CD4-positive, alpha-beta memory T cell (primary cell): Measurements from ENCODE around the gene C19orf53. TPM values are rescaled to one million over a fixed set of nuclear protein-coding genes. Genes with fewer than 3 reads are reported as not detected.
A peak's percentile ranks its signal among the peaks of the same experiment; 100 is the strongest.

Experiments
- CTCF ChIA-PET: fragments of 350-600 bp; sonication (Branson Sonifier 250); formaldehyde crosslinking; loops from one replicate; lab custom pipeline; 2021; ENCODE audit warnings: inconsistent platforms; ENCODE audit not compliant: partially characterized antibody; lab: Charles Lee
- POLR2A ChIA-PET: fragments of 350-600 bp; sonication (Branson Sonifier 250); formaldehyde crosslinking; loops from one replicate; lab custom pipeline; 2021; ENCODE audit not compliant: partially characterized antibody; lab: Charles Lee
- DNase-seq, 5 donors: peaks; one replicate each; pipeline versions ENCODE4 v3.0.0 to v3.0.0-alpha.2; 2020 to 2022; ENCODE audit warnings: mixed read lengths in 1 of 5
- H3K27ac ChIP-seq: one replicate; pipeline ENCODE4 v1.7.0; 2013; ENCODE audit warnings: low read depth, low read length
- H3K27me3 ChIP-seq: 2 replicates; pipeline ENCODE4 v1.7.0; 2013; ENCODE audit warnings: mild to moderate bottlenecking, low read length, moderate library complexity; ENCODE audit not compliant: insufficient read depth
- H3K36me3 ChIP-seq: 2 replicates; pipeline ENCODE4 v1.7.0; 2013; ENCODE audit warnings: mild to moderate bottlenecking, low read length, moderate library complexity; ENCODE audit not compliant: insufficient read depth
- H3K4me1 ChIP-seq: 2 replicates; pipeline ENCODE4 v1.7.0; 2013; ENCODE audit warnings: mild to moderate bottlenecking, low read length, moderate library complexity; ENCODE audit not compliant: insufficient read depth
- H3K4me3 ChIP-seq, 2 donors: one replicate each; pipeline ENCODE4 v1.7.0; 2013; ENCODE audit warnings: low read length in 2 of 2, mild to moderate bottlenecking in 1 of 2
- H3K9me3 ChIP-seq, 2 donors: one replicate each; pipeline ENCODE4 v1.7.0; 2013; ENCODE audit warnings: low read length in 2 of 2, control low read depth in 1 of 2; ENCODE audit not compliant: control insufficient read depth in 1 of 2
- H3K27ac Mint-ChIP-seq, 7 donors: one replicate each; pipeline ENCODE4 v1.8.0; 2020 to 2021; ENCODE audit warnings: mixed read lengths in 7 of 7, mild to moderate bottlenecking in 6 of 7, inconsistent platforms in 3 of 7, moderate library complexity in 3 of 7
- H3K27me3 Mint-ChIP-seq, 2 donors: one replicate each; pipeline ENCODE4 v1.8.0; 2020 to 2021; ENCODE audit warnings: mixed read lengths in 2 of 2
- H3K36me3 Mint-ChIP-seq, 2 donors: one replicate each; pipeline ENCODE4 v1.8.0; 2020 to 2021; ENCODE audit warnings: mixed read lengths in 2 of 2, inconsistent platforms in 1 of 2, mild to moderate bottlenecking in 1 of 2
- H3K4me1 Mint-ChIP-seq, 4 donors: one replicate each; pipeline ENCODE4 v1.8.0; 2020 to 2021; ENCODE audit warnings: mixed read lengths in 4 of 4, mild to moderate bottlenecking in 1 of 4
- H3K4me3 Mint-ChIP-seq, 8 donors: one replicate each; pipeline ENCODE4 v1.8.0; 2020 to 2021; ENCODE audit warnings: mixed read lengths in 8 of 8, mild to moderate bottlenecking in 7 of 8, moderate library complexity in 6 of 8, inconsistent platforms in 3 of 8
- H3K9me3 Mint-ChIP-seq, 8 donors: one replicate each; pipeline ENCODE4 v1.8.0; 2020 to 2021; ENCODE audit warnings: mixed read lengths in 8 of 8, mild to moderate bottlenecking in 5 of 8, inconsistent platforms in 3 of 8, moderate library complexity in 1 of 8
- intact Hi-C: fragments of 100-400 bp; cut with micrococcal nuclease; formaldehyde crosslinking; loops from one replicate; pipeline ENCODE4 v1.15.1; 2023
- polyA plus RNA-seq, 2 donors: library from polyadenylated mRNA; unstranded; fragments of 300-500 nt; fragmentation: Illumina TruSeq; gene quantifications; one replicate each; pipeline ENCODE4 v1.2.3, GENCODE V29; 2021
- total RNA-seq, 2 experiments: library from RNA; stranded (reverse); gene quantifications; one replicate each; pipeline ENCODE4 v1.2.3, GENCODE V29; 2021

Gene C19orf53
- total and polyA plus RNA-seq, 4 experiments from 2014 or later = 84.3 to 257 (median 146) TPM

DNA sequence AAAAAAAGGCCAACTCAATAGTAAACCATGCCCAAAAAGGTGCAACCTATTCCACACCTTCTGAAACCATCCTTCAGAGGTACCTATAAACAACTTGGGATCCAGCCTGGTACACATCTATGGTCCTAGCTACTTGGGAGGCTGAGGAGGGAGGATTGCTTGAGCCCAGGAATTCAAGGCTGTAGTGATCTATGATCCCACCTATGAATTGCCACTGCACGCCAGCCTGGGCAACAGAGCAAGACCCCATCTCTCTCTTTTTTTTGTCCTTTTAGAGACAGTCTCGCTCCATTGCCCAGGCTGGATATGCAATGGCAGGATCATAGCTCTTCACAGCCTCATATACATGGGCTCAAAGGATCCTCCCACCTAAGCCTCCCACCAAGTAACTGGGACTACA is 47.0 kb downstream of the C19orf53 start:
- no peaks in the 10 kb centered on the region for H3K9me3 ChIP-seq

DNA sequence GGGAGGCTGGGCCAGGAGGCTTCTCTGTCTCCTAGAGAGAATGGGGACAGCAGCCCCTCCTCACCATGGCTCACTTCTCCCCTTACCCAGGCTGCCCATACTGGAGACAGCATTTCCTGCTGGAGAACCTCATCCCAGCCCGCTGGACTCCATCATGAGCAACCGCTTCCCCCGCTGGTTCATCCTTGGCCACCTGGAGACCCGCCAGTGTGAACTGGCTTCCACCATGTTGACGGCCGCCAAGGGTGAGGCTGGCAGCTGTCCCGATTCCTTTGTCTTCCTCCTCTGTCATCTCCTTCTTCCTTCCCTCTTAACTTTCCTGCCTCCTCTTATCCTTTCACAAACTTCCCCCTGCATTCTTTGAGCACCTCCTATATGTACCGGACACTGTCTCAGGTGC is 49.0 kb downstream of the C19orf53 start:
- Histone ChIP-seq H3K36me3 (no peaks in the 10 kb centered on the region), H3K27me3 (no peaks in the 10 kb centered on the region), H3K9me3 (no peaks in the 10 kb centered on the region), H3K4me1 (no peaks in the 10 kb centered on the region), H3K4me3 (no peak overlapping the region), H3K27ac (no peak overlapping the region)
- no peaks in the 10 kb centered on the region for H3K9me3 Mint-ChIP-seq
- intact Hi-C loops = no loop called here
- no peak overlapping the region for H3K4me3 Mint-ChIP-seq
- no peak for DNase-seq
- POLR2A ChIA-PET = interaction anchor here (1.5 kb wide), 1 partner anchor 11 kb away, joined by 3 read pairs; no protein-coding TSS in a partner anchor
- H3K36me3 Mint-ChIP-seq = peaks cover 4 to 17% of the 10 kb centered on the region in 2 donors
- CTCF ChIA-PET = no interaction called here
- peak overlapping the region in 1 of 7 donors; percentile 5 for H3K27ac Mint-ChIP-seq
- peaks cover 0 to 6% (median 3%) of the 10 kb centered on the region in 4 donors for H3K4me1 Mint-ChIP-seq
- no peaks in the 10 kb centered on the region for H3K27me3 Mint-ChIP-seq

More for the DNA sequence above, 47.0 kb downstream of the C19orf53 start:
- H3K4me1 ChIP-seq = no peaks in the 10 kb centered on the region
- peak overlapping the region in 1 of 7 donors; percentile 17 for H3K27ac Mint-ChIP-seq
- no peaks in the 10 kb centered on the region for H3K36me3 ChIP-seq
- ChIA-PET CTCF (interaction anchor here (1.0 to 1.4 kb wide), 2 partner anchors 15 to 27 kb away, joined by 4 to 5 read pairs; no protein-coding TSS in a partner anchor), POLR2A (interaction anchor here (0.5 to 0.9 kb wide), 2 partner anchors 33 to 77 kb away, joined by 3 to 6 read pairs; no protein-coding TSS in a partner anchor)
- H3K27ac ChIP-seq = no peak overlapping the region
- intact Hi-C loops = no loop called here
- H3K27me3 ChIP-seq = no peaks in the 10 kb centered on the region
- no peak overlapping the region for H3K4me3 Mint-ChIP-seq
- H3K4me1 Mint-ChIP-seq = peaks cover 0 to 5% (median 3%) of the 10 kb centered on the region in 4 donors
- DNase-seq = no peak
- no peak overlapping the region for H3K4me3 ChIP-seq
- H3K9me3 Mint-ChIP-seq = no peaks in the 10 kb centered on the region
- no peaks in the 10 kb centered on the region for H3K27me3 Mint-ChIP-seq
- H3K36me3 Mint-ChIP-seq = peaks cover 4 to 15% of the 10 kb centered on the region in 2 donors

- Histone ChIP-seq H3K27ac (no peak overlapping the region), H3K9me3 (no peaks in the 10 kb centered on the region), H3K4me1 (no peaks in the 10 kb centered on the region), H3K36me3 (no peaks in the 10 kb centered on the region), H3K27me3 (no peaks in the 10 kb centered on the region), H3K4me3 (no peak overlapping the region)
- H3K9me3 Mint-ChIP-seq = no peaks in the 10 kb centered on the region
- intact Hi-C loops = no loop called here
- no peak overlapping the region for H3K4me3 Mint-ChIP-seq
- CTCF ChIA-PET = interaction anchor here (2.5 kb wide), 1 partner anchor 13 kb away, joined by 8 read pairs; no protein-coding TSS in a partner anchor
- peaks cover 4 to 18% of the 10 kb centered on the region in 2 donors for H3K36me3 Mint-ChIP-seq
- peak overlapping the region in 4 of 7 donors; percentile 8 to 50 (median 27) for H3K27ac Mint-ChIP-seq
- POLR2A ChIA-PET = interaction anchor here (0.7 to 1.5 kb wide), 3 partner anchors 10 to 20 kb away, joined by 3 to 4 read pairs (median 3); no protein-coding TSS in a partner anchor
- DNase-seq = no peak
- H3K27me3 Mint-ChIP-seq = no peaks in the 10 kb centered on the region
- peaks cover 0 to 6% (median 3%) of the 10 kb centered on the region in 4 donors for H3K4me1 Mint-ChIP-seq
Measured at GRCh38 chr19:13823901-13824300, 49.6 kb downstream of the C19orf53 start.

GRCh38 chr19:13824703-13825102 is 50.4 kb downstream of the C19orf53 start:
- Mint-ChIP-seq H3K4me1 (peaks cover 0 to 6% (median 3%) of the 10 kb centered on the region in 4 donors), H3K4me3 (no peak overlapping the region), H3K27ac (no peak overlapping the region), H3K36me3 (peaks cover 4 to 18% of the 10 kb centered on the region in 2 donors), H3K9me3 (no peaks in the 10 kb centered on the region), H3K27me3 (no peaks in the 10 kb centered on the region)
- H3K4me1 ChIP-seq = no peaks in the 10 kb centered on the region
- no peak overlapping the region for H3K4me3 ChIP-seq
- no peak for DNase-seq
- POLR2A ChIA-PET = interaction anchor here (0.7 to 1.4 kb wide), 3 partner anchors 12 to 19 kb away, joined by 3 to 5 read pairs (median 4); no protein-coding TSS in a partner anchor
- H3K27me3 ChIP-seq = no peaks in the 10 kb centered on the region
- H3K9me3 ChIP-seq = no peaks in the 10 kb centered on the region
- no peak overlapping the region for H3K27ac ChIP-seq
- H3K36me3 ChIP-seq = no peaks in the 10 kb centered on the region
- intact Hi-C loops = no loop called here
- CTCF ChIA-PET = interaction anchor here (0.9 to 2.5 kb wide), 2 partner anchors 11 to 12 kb away, joined by 4 to 8 read pairs; no protein-coding TSS in a partner anchor

DNA sequence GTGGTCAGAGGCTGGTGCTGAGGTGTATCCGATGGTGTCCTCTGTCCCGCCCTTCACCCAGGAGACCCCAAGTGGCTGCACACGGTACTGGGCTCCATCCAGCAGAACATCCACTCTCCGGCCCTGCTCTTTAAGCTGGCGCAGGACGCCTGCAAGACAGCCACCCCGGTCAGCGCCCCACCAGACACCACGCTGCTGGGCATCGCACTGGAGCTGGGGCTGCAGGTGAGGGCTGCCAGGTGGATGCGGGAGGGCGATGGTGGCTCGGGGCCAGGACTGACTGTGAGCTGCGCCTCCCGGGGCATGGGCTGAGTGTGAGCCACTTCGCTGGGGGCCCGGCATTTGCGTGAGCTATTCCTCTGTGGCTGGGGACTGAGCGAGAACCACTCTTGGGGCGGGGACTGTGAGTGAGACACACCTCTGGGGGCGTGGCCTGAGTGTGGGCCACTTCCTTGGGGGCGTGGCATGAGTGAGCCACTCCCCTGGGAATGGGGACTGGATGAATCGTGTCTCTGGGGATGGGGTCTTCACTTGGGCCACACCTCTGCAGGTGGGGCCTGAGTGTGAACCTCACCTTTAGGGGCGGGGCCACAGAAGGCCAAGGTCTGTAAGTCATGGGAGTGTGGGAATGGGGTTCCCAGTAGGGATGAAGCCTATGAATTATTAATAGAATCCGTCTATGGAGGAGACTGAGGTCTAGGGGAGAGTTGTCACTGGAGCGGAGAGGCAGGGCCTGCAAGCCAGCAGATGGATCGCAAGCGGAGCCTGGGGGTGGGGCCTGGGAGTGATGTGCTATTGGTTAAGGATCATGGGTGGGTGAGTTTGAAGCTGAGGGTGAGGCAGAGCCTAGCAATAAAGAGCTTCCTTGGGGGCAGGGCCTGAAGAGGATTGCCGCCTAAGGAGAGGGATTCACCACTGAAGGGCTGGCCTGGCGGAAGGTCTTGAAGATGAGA is 51.5 kb downstream of the C19orf53 start:
- POLR2A ChIA-PET = interaction anchor here (1.1 to 1.4 kb wide), 4 partner anchors 11 to 22 kb away, joined by 4 to 5 read pairs (median 4); no protein-coding TSS in a partner anchor

GRCh38 chr19:13826652-13827235 is 52.5 kb downstream of the C19orf53 start:
- no peaks in the 10 kb centered on the region for H3K9me3 ChIP-seq
- POLR2A ChIA-PET = interaction anchor here (1.0 to 1.7 kb wide), 5 partner anchors 10 to 38 kb away, joined by 3 to 5 read pairs (median 4); no protein-coding TSS in a partner anchor
- DNase-seq = no peak
- H3K27me3 Mint-ChIP-seq = no peaks in the 10 kb centered on the region
- H3K27me3 ChIP-seq = no peaks in the 10 kb centered on the region
- no peaks in the 10 kb centered on the region for H3K4me1 ChIP-seq
- CTCF ChIA-PET = interaction anchor here (1.1 to 2.2 kb wide), 2 partner anchors 10 to 36 kb away, joined by 3 to 9 read pairs; no protein-coding TSS in a partner anchor
- no peak overlapping the region for H3K27ac ChIP-seq
- H3K4me3 ChIP-seq = no peak overlapping the region
- H3K4me3 Mint-ChIP-seq = no peak overlapping the region
- no peaks in the 10 kb centered on the region for H3K36me3 ChIP-seq
- H3K4me1 Mint-ChIP-seq = peaks cover 0 to 6% (median 3%) of the 10 kb centered on the region in 4 donors
- peaks cover 0 to 23% of the 10 kb centered on the region in 2 donors for H3K36me3 Mint-ChIP-seq
- peak overlapping the region in 2 of 7 donors; percentile 48 to 53 for H3K27ac Mint-ChIP-seq
- peaks cover 0 to 2% (median 0%) of the 10 kb centered on the region in 8 donors for H3K9me3 Mint-ChIP-seq
- intact Hi-C loops = no loop called here

More for the DNA sequence above, 51.5 kb downstream of the C19orf53 start:
- H3K27ac ChIP-seq = no peak overlapping the region
- H3K4me1 ChIP-seq = no peaks in the 10 kb centered on the region
- no peaks in the 10 kb centered on the region for H3K27me3 ChIP-seq
- peaks cover 0 to 1% (median 0%) of the 10 kb centered on the region in 8 donors for H3K9me3 Mint-ChIP-seq
- peaks cover under 1 to 19% of the 10 kb centered on the region in 2 donors for H3K36me3 Mint-ChIP-seq
- CTCF ChIA-PET = interaction anchor here (2.5 kb wide), 1 partner anchor 11 kb away, joined by 8 read pairs; no protein-coding TSS in a partner anchor
- H3K36me3 ChIP-seq = no peaks in the 10 kb centered on the region
- intact Hi-C loops = no loop called here
- H3K27ac Mint-ChIP-seq = peak overlapping the region in 6 of 7 donors; percentile 27 to 84 (median 62)
- H3K4me1 Mint-ChIP-seq = peaks cover 0 to 6% (median 3%) of the 10 kb centered on the region in 4 donors
- no peaks in the 10 kb centered on the region for H3K9me3 ChIP-seq
- H3K27me3 Mint-ChIP-seq = no peaks in the 10 kb centered on the region
- no peak overlapping the region for H3K4me3 Mint-ChIP-seq
- no peak for DNase-seq
- H3K4me3 ChIP-seq = no peak overlapping the region
